ENCODE results near the gene MKNK2. TPM values are rescaled to one million over a fixed set of nuclear protein-coding genes. Genes with fewer than 3 reads are reported as not detected.
"Not testable (repeated sequence)": the region's sequence is repeated elsewhere in the genome, so short reads cannot be mapped to it uniquely, and the experiment has no call there.

Gene MKNK2
- total RNA-seq, 4 donors from 2014 or later = 224 to 367 (median 251) TPM

DNA sequence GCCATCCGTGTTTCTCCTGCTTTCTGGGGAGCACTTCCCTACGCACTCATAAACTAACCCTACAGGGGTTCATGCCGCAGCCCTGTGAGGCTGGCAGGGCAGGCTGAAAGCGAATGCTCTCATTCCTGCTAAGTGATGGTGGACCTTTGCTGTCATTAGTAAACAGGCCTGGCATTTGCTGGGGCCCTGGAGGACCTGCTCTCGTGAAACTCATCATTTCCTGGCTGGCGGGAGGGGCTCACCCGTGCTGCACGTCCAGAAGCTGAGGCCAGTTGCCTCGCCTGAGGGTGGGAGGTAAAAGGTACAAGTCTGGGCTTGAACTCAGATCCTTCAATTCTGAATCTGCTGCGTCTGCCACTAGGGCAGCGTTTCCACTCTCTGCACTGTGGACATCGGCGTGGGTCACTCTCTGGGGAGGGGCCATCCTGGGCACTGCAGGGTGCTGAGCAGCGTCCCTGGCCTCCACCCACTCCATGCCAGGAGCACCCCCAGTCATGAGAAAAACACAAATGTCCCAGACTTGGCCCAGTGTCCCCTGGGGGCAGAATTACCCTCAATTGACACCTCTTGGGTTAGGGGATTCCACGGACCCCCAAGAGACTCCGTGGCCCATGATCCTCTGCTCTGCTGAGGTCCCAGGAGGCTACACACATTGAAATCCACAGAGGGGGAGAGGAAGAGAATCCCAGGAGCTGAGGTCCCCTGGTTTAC lies 38.1 kb upstream of the MKNK2 start:
- 43 to 46% methylated on average over 16 of the region's 16 CpGs for WGBS, 2 donors

DNA sequence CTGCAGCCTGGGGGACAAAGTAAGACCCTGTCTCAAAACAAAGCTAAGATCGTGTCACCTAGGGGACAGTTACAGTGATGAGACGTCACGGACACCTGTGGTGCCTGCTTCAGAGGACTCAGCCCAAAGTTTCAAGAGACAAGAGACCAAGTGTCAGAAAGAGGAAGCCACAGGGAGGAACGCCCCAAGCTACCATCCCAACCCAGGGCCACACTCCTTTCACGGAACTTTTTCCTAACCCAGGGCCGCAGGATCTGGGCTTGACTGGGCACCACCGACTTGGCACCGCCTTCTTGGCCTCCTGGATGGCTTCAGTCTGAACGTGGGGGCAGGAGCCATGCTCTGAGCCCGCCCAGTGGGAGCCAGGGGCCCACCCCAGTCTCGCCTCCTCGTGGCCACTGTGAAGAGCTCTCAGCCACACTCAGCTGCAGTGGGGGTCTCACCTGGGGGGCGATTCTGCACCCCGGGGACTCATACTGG lies 36.6 kb upstream of the MKNK2 start:
- no peak for TF ChIP-seq POLR2A (IDR thresholded peaks at IDR 0.05)
- TF ChIP-seq, protein P1, sequence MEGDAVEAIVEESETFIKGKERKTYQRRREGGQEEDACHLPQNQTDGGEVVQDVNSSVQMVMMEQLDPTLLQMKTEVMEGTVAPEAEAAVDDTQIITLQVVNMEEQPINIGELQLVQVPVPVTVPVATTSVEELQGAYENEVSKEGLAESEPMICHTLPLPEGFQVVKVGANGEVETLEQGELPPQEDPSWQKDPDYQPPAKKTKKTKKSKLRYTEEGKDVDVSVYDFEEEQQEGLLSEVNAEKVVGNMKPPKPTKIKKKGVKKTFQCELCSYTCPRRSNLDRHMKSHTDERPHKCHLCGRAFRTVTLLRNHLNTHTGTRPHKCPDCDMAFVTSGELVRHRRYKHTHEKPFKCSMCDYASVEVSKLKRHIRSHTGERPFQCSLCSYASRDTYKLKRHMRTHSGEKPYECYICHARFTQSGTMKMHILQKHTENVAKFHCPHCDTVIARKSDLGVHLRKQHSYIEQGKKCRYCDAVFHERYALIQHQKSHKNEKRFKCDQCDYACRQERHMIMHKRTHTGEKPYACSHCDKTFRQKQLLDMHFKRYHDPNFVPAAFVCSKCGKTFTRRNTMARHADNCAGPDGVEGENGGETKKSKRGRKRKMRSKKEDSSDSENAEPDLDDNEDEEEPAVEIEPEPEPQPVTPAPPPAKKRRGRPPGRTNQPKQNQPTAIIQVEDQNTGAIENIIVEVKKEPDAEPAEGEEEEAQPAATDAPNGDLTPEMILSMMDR (IDR thresholded peaks at IDR 0.05) = no peak
- H3K4me3 ChIP-seq (ENCODE audit: low read depth, poor library complexity, severe bottlenecking) = no peak overlapping the region
- intact Hi-C loops (cut with DNase I; ENCODE audit: low total_unique reads) = no loop called here
- DNase-seq (ENCODE audit: low spot score in 2 of 2) = no peak
- 69% methylated on average over 12 to 14 of the region's 14 CpGs for WGBS, 2 donors

More for the DNA sequence above, 38.1 kb upstream of the MKNK2 start:
- intact Hi-C loops (cut with DNase I; ENCODE audit: low total_unique reads) = no loop called here
- no peak overlapping the region for H3K4me3 ChIP-seq (ENCODE audit: low read depth, poor library complexity, severe bottlenecking)
- no peak for DNase-seq (ENCODE audit: low spot score in 2 of 2)
- TF ChIP-seq POLR2A (IDR thresholded peaks at IDR 0.05) = no peak
- TF ChIP-seq, protein P1 (IDR thresholded peaks at IDR 0.05) = no peak

GRCh38 chr19:2086695-2087620 lies 35.9 kb upstream of the MKNK2 start:
- intact Hi-C loops (cut with DNase I; ENCODE audit: low total_unique reads); DNase-seq (ENCODE audit: low spot score in 2 of 2): not testable (repeated sequence)
- WGBS, 2 donors = 52 to 63% methylated on average over 13 of the region's 13 CpGs

GRCh38 chr19:2084993-2085720 lies 34.1 kb upstream of the MKNK2 start:
- DNase-seq (ENCODE audit: low spot score in 2 of 2) = peak; percentile 64 to 93
- no peak overlapping the region for H3K4me3 ChIP-seq (ENCODE audit: low read depth, poor library complexity, severe bottlenecking)
- 59 to 64% methylated on average over 28 of the region's 28 CpGs for WGBS, 2 donors
- TF ChIP-seq, protein P1 (IDR thresholded peaks at IDR 0.05) = no peak
- no peak for TF ChIP-seq POLR2A (IDR thresholded peaks at IDR 0.05)
- intact Hi-C loops (cut with DNase I; ENCODE audit: low total_unique reads) = no loop called here

More at GRCh38 chr19:2086695-2087620, 35.9 kb upstream of the MKNK2 start:
- not testable (repeated sequence) for H3K4me3 ChIP-seq (ENCODE audit: low read depth, poor library complexity, severe bottlenecking)

- intact Hi-C loops (cut with DNase I; ENCODE audit: low total_unique reads) = no loop called here
- 67 to 83% methylated on average over 13 to 18 of the region's 20 CpGs for WGBS, 2 donors
- DNase-seq (ENCODE audit: low spot score in 2 of 2) = no peak
- H3K4me3 ChIP-seq (ENCODE audit: low read depth, poor library complexity, severe bottlenecking) = no peak overlapping the region
- TF ChIP-seq, protein P1 (IDR thresholded peaks at IDR 0.05) = no peak
- TF ChIP-seq POLR2A (IDR thresholded peaks at IDR 0.05) = no peak
These were observed 32.3 kb upstream of the MKNK2 start for GRCh38 chr19:2083174-2083854.

Data from lower leg skin (tissue), 4 donors.